ENCODE measurements around the gene CEP290.
"Not testable (repeated sequence)": the region's sequence is repeated elsewhere in the genome, so short reads cannot be mapped to it uniquely, and the experiment has no call there.

The CEP290 gene

GRCh38 chr12:88036353-88036965, 105.4 kb downstream of the CEP290 start:
- DNase-seq: no peak

DNA sequence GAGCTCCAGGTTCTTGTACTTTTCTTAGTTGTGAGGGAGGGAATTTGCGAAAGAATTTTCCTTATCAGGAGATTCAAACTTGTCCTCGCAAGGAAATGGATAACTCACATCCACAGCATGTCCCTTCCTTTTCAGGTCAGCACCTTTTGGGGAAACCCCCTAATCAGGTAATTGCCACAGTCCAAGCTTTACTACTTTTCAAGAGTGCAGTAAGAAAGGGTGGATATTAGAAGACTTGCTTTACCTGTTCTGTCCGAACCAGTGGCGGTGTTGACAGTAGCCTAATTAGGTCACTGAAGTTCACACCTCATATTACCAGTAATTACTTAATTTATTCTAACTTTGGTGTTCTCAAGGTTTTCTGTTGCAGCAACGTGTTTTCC, 106.0 kb downstream of the CEP290 start:
- DNase-seq: no peak

DNA sequence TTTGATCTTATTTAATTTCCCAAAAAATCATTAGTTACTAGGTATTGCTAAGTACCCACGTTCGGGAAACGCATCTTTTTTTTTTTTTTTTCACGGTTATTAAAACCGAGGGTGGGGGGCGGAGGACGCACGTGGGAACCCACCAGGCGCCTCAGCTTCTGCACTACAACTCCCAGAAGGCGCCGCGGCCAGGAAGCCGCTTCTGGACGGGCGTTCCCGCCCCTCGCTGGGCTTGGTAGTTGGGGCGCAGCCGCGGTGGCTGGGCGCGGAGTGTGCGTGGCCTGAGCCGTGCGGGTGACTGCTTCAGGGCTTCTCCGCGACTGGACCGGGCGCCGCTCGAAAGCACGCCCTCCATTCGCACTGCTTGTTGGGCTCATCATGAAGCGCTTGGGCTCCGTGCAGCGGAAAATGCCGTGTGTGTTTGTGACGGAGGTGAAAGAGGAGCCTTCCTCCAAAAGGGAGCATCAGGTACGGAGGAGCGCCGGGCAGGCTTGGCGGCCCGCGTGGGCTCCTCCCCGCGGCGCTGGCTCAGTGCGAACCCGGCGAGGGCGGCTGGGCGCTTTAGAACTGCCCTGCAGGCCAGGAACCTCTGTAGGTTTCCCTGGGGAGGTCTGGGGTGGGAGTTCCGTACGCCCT, 106.5 kb downstream of the CEP290 start:
- peak; percentile 79 for DNase-seq

- not testable (repeated sequence) for DNase-seq
Measured at GRCh38 chr12:88031161-88031560, 110.7 kb downstream of the CEP290 start.

GRCh38 chr12:88029093-88029665, 112.7 kb downstream of the CEP290 start, which contains the start of gene C12orf50:
Gene C12orf50, minus strand, starts transcription at chr12:88029401. Its CDS starts 2,439 bp downstream, at chr12:88026962.
- DNase-seq: no peak

GRCh38 chr12:88026196-88026595, 115.7 kb downstream of the CEP290 start:
- no peak for DNase-seq

DNA sequence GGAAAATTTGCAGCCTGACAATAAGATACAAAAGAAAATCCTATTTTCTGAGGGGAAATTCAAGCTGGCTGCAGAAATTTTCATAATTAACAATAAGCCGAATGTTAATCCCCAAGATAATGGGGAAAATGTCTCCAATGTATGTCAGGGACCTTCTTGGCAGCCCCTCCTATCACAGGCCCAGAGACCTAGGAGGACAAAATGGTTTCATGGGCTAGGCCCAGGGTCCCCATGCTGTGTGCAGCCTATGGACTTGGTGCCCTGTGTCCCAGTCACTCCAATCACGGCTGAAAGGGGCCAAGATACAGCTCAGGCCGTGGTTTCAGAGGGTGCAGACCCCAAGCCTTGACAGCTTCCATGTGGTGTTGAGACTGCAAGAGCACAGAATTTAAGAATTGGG, 123.9 kb downstream of the CEP290 start:
- DNase-seq: no peak

DNA sequence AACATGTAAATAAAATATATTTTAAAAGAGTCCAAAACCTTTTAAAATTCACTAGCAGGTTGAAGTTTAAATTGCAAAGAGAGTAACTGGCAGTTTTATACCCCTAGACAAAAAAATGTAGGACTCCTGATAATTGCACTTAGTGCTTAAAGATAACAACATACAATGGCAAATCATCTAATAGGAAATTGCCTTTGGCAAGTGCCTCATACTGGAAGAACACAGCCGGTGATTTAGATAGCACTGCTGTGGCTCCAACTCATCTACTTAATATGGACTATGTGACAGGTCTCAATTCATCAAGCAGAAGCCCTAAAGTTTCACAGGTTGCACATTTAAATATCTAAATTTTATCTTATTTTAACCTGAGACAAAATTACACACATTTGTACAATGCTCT, 126.1 kb downstream of the CEP290 start:
- no peak for DNase-seq

DNA sequence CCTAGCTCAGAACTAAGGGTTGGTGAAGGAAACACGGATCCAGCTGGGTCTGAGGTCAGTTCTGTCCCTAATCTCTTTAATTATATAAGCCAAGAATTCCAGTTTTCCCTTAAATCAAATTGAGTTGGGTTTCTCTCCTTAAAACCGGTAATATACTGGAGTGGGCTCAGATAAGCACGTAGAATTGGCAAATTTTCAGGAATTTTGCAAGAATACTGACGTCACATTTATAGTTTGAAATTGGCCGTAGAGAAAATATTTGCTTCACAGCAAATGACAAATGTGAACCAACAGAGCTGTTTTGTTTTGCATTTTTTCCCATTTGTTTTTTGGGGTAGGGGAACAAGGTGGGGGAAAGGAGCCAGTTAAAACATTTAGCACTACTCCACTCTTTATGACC, 130.1 kb downstream of the CEP290 start:
- no peak for DNase-seq

DNA sequence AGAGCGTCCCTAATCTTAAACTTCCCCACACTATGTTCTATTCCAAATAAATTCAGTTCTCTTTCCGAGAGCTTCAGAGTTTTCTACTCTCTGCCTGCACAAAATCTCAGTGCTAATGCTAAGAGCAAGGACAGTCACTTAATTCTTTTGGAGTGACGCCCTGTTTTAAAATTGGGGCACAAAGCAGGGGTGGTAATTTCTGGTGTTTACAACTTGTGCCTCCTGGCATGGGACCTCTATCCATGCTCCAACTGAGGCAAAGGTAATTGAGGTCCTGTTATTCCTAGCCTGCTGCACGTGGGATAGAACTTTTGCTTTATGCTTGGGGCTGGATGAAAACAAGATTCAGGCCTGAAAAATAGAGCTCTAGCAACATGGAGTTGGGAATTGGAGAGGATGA, 135.5 kb downstream of the CEP290 start:
- DNase-seq: no peak

DNA sequence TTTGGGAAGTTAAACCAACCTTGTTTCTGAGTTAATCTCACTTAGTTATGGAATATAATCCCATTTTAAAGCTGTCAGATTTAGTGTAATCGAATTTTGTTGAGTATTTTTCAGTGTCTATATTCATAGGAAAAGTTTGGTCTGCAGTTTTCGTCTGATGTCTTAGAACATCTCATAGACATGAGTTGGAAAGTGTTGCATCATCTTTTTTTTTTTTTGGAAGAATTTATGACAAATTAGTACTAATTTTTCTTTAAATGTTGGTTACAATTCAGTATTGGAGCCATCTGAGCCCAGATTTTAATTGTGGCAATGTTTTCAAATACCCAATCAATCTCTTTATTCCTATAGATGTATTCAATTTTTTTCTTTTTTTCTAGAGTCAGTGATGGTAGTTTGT, 140.6 kb downstream of the CEP290 start:
- no peak for DNase-seq

All from NCI-H1092 (cell line).